ENCODE results near the gene TSPAN18.

GRCh38 chr11:44758983-44759382 lies 32.2 kb downstream of the TSPAN18 start:
- TF ChIP-seq EZH2 (IDR thresholded peaks at IDR 0.05): no peak
- TF ChIP-seq POLR2AphosphoS5 (IDR thresholded peaks at IDR 0.05; ENCODE audit: borderline replicate concordance, low read depth, low read length): no peak

Data from SK-N-MC (cell line).